ENCODE data around the gene GOT2. TPM values are rescaled to one million over a fixed set of nuclear protein-coding genes. Genes with fewer than 3 reads are reported as not detected.

GOT2 gene
- total and polyA plus RNA-seq, 2 donors (not counting 3 experiments of a cell fraction or from before 2014, with no cell fraction given): 53.4 to 127 TPM

- POLR2A ChIA-PET: no interaction called here
- FAIRE-seq (no peak), DNase-seq (ENCODE audit: low read depth, low spot score) (no peak)
- peaks cover 10% of the 10 kb centered on the region for H3K4me1 ChIP-seq (ENCODE audit: control insufficient read depth, extremely low read depth, insufficient read depth, low read length)
- no peak overlapping the region for H3K27ac ChIP-seq (ENCODE audit: insufficient read depth, low read depth, low read length)
- no peak overlapping the region for H3K9ac ChIP-seq (replicated peaks; ENCODE audit: extremely low read depth, insufficient read depth, low read length)
- H3K27me3 ChIP-seq (ENCODE audit: control insufficient read depth in 2 of 2, insufficient read depth in 2 of 2, low read length in 2 of 2): no peaks in the 10 kb centered on the region
- peaks cover 13% of the 10 kb centered on the region for H3K79me2 ChIP-seq (ENCODE audit: control insufficient read depth, insufficient read depth, low read length)
- H2AFZ ChIP-seq (ENCODE audit: low read depth, low read length): no peak overlapping the region
- intact Hi-C loops (cut with micrococcal nuclease) (no loop called here), dilution Hi-C loops (cut with MboI; ENCODE audit: extremely low pct_ligation_motif_present, low sequenced_read_pairs) (no loop called here)
- no peaks in the 10 kb centered on the region for H3K9me3 ChIP-seq (replicated peaks; ENCODE audit: control insufficient read depth, insufficient read depth, low read length)
- BruUV-seq (replicated peaks): no TSS peak
- no peak overlapping the region for H3K4me3 ChIP-seq (replicated peaks in 1 of 3; ENCODE audit: insufficient read depth in 1 of 3, low read depth in 1 of 3, low read length in 3 of 3)
- peaks cover 4 to 29% of the 10 kb centered on the region in 2 experiments for H3K36me3 ChIP-seq (ENCODE audit: control insufficient read depth in 2 of 2, extremely low read depth in 1 of 2, insufficient read depth in 2 of 2, low read length in 2 of 2)
- TF ChIP-seq GATA2 (IDR thresholded peaks at IDR 0.05; ENCODE audit: insufficient read depth, insufficient read length, low read depth, low read length) (no peak), FOS (IDR thresholded peaks at IDR 0.05; ENCODE audit: borderline replicate concordance, insufficient read depth, low read length) (no peak), MYC (IDR thresholded peaks at IDR 0.05; ENCODE audit: low read depth, low read length) (no peak), EZH2 (IDR thresholded peaks at IDR 0.05; ENCODE audit: borderline replicate concordance, low read depth, low read length, severe bottlenecking) (no peak), POLR2A (IDR thresholded peaks at IDR 0.05; ENCODE audit: low read depth, low read length) (no peak), JUN (IDR thresholded peaks at IDR 0.05; ENCODE audit: borderline replicate concordance, insufficient read depth, insufficient read length, low read depth) (no peak), CTCF (IDR thresholded peaks at IDR 0.05; ENCODE audit: extremely low read depth in 1 of 2, insufficient read depth in 1 of 2, low read depth in 1 of 2, low read length in 2 of 2) (no peak)
- no peaks in the 10 kb centered on the region for H4K20me1 ChIP-seq (replicated peaks; ENCODE audit: control insufficient read depth, extremely low read depth, insufficient read depth, low read length)
- CTCF ChIA-PET: interaction anchor here (1.1 to 5.3 kb wide), 2 partner anchors 19 to 76 kb away, joined by 3 to 66 read pairs; no protein-coding TSS in a partner anchor
- H3K9me1 ChIP-seq (replicated peaks; ENCODE audit: control insufficient read depth, extremely low read depth, insufficient read depth, low read length): no peaks in the 10 kb centered on the region
- H3K4me2 ChIP-seq (ENCODE audit: insufficient read depth, low read length): no peak overlapping the region
These were observed 54.4 kb downstream of the GOT2 start for GRCh38 chr16:58679763-58680162.

Data from endothelial cell of umbilical vein (primary cell).